Smooth muscle cell of the brain vasculature (primary cell): ENCODE data around the gene SENP8.

Experiments
- DNase-seq: peaks from one replicate; pipeline ENCODE4 v3.0.0-alpha.2; 2012; ENCODE audit warnings: low read depth, low spot score

Gene SENP8

GRCh38 chr15:72175186-72176044 is 57.2 kb downstream of the SENP8 start:
- DNase-seq, result no peak

GRCh38 chr15:72176159-72176558 is 58.0 kb downstream of the SENP8 start:
- no peak for DNase-seq

- DNase-seq, result no peak
These were observed 58.5 kb downstream of the SENP8 start for GRCh38 chr15:72176743-72177142.

GRCh38 chr15:72178976-72179585 is 60.9 kb downstream of the SENP8 start:
- DNase-seq, result no peak

- DNase-seq, result no peak
These were observed 61.9 kb downstream of the SENP8 start for GRCh38 chr15:72179950-72180581.

- DNase-seq, result no peak
These were observed 62.6 kb downstream of the SENP8 start for GRCh38 chr15:72180761-72181324.

GRCh38 chr15:72182244-72182643 is 64.0 kb downstream of the SENP8 start:
- no peak for DNase-seq

- DNase-seq, result no peak
These were observed 64.5 kb downstream of the SENP8 start for GRCh38 chr15:72182673-72183072.

GRCh38 chr15:72183781-72184164 is 65.6 kb downstream of the SENP8 start:
- no peak for DNase-seq

- DNase-seq, result no peak
These were observed 66.1 kb downstream of the SENP8 start for GRCh38 chr15:72184165-72184811.

- no peak for DNase-seq
These were observed 71.2 kb downstream of the SENP8 start for GRCh38 chr15:72189250-72189902.

- no peak for DNase-seq
These were observed 74.2 kb downstream of the SENP8 start for GRCh38 chr15:72192416-72192815.
